ENCODE data around the gene HAND2. TPM values are rescaled to one million over a fixed set of nuclear protein-coding genes. Genes with fewer than 3 reads are reported as not detected.

Gene HAND2
- total and polyA plus RNA-seq, 2 of the 13 experiments (the other 11 are each of a cell fraction or from before 2014, with no cell fraction given), result not detected

DNA sequence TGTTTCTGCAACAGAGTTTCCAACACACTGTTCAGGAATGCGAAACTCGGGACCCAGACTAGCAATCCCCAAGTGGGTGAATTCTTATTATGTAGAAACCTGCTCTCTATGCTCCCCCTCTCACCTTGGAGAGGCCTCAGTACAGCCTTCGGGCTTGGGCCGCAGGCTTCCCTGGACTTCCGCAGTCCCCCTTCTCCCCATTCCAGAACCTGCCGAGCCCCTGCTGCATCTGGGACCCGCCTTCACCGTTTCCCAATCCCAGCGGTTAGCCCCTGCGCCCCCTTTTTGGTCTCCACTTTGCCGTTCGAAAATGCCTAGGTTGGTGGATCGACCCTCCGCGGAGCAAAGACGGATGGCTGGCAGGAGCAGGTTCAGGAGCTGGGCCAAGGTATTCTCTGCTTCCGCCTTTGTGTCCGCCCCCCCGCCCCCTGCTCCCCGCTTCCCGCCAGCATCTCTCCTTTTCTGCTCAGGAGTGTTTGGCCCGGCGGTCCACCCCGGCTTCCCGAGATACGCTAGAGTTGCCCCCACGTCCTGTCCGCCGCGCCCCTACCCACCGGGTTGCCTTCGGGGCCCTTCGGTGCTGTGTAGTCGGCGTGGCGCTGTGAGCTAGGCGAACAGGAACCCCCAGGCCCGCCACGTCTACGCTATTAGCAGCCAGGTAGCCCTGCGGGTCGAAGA, 11.5 kb downstream of the HAND2 start:
- BruUV-seq (replicated peaks), result no TSS peak
- H3K9ac ChIP-seq (ENCODE audit: insufficient read depth, low read depth, low read length), result no peak overlapping the region
- H3K36me3 ChIP-seq (replicated peaks in 1 of 2; ENCODE audit: control insufficient read depth in 1 of 2, insufficient read depth in 2 of 2, low read length in 2 of 2), result no peaks in the 10 kb centered on the region
- ATAC-seq (no peak), FAIRE-seq (no peak), DNase-seq (ENCODE audit: low spot score) (no peak)
- H3K9me3 ChIP-seq (ENCODE audit: low read length), result no peaks in the 10 kb centered on the region
- CTCF ChIA-PET (ENCODE audit: low intra/inter-chr PET ratio, low total read pairs), result no interaction called here
- H2AFZ ChIP-seq (ENCODE audit: low read length), result no peak overlapping the region
- no peaks in the 10 kb centered on the region for H3K79me2 ChIP-seq (ENCODE audit: insufficient read depth, low read length)
- POLR2A ChIA-PET, result no interaction called here
- peaks cover 11 to 78% of the 10 kb centered on the region in 2 experiments for H3K27me3 ChIP-seq (ENCODE audit: control insufficient read depth in 1 of 2, insufficient read depth in 2 of 2, low read length in 2 of 2)
- H3K4me1 ChIP-seq (ENCODE audit: insufficient read depth, low read length), result no peaks in the 10 kb centered on the region
- no peaks in the 10 kb centered on the region for H4K20me1 ChIP-seq (ENCODE audit: insufficient read depth, low read length)
- H3K4me2 ChIP-seq (ENCODE audit: low read depth, low read length), result no peak overlapping the region
- in situ Hi-C loops (cut with HindIII; ENCODE audit: extremely low pct_ligation_motif_present, low pct_unique_long_range_greater_than_20kb) (no loop called here), intact Hi-C loops (cut with micrococcal nuclease; ENCODE audit: unreplicated experiment) (no loop called here)
- no peak overlapping the region for H3K4me3 ChIP-seq (replicated peaks in 1 of 3; ENCODE audit: insufficient read depth in 1 of 3, low read depth in 2 of 3, low read length in 3 of 3)
- WGBS (ENCODE audit: low lambda C conversion rate), result 38% methylated on average over 35 of the region's 42 CpGs
- H3K27ac ChIP-seq (ENCODE audit: extremely low read length, insufficient read depth, low read length), result no peak overlapping the region
- TF ChIP-seq, protein P1, sequence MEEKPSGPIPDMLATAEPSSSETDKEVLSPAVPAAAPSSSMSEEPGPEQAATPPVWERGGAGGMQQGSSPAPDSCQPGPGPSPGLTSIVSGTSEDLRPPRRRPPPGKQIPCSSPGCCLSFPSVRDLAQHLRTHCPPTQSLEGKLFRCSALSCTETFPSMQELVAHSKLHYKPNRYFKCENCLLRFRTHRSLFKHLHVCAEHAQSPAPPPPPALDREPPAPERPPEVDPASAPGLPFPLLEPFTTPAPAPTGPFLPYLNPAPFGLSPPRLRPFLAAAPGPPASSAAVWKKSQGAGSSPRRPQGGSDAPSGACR (CRISPR knock-in tag; IDR thresholded peaks at IDR 0.05), result no peak
- no peak for TF ChIP-seq MXI1 (IDR thresholded peaks at IDR 0.05; ENCODE audit: borderline replicate concordance, low read depth, low read length)
- TF ChIP-seq HNRNPL (IDR thresholded peaks at IDR 0.05; ENCODE audit: low read depth, low read length), result no peak
- no peak for TF ChIP-seq ZBTB8A (CRISPR knock-in tag; IDR thresholded peaks at IDR 0.05; ENCODE audit: borderline replicate concordance, low read depth)
- TF ChIP-seq FLYWCH1 (CRISPR knock-in tag; IDR thresholded peaks at IDR 0.05), result no peak
- TF ChIP-seq, protein P2, sequence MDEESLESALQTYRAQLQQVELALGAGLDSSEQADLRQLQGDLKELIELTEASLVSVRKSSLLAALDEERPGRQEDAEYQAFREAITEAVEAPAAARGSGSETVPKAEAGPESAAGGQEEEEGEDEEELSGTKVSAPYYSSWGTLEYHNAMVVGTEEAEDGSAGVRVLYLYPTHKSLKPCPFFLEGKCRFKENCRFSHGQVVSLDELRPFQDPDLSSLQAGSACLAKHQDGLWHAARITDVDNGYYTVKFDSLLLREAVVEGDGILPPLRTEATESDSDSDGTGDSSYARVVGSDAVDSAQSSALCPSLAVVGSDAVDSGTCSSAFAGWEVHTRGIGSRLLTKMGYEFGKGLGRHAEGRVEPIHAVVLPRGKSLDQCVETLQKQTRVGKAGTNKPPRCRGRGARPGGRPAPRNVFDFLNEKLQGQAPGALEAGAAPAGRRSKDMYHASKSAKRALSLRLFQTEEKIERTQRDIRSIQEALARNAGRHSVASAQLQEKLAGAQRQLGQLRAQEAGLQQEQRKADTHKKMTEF (CRISPR knock-in tag; IDR thresholded peaks at IDR 0.05), result no peak
- no peak for TF ChIP-seq ATAD3A (CRISPR knock-in tag; IDR thresholded peaks at IDR 0.05)
- no peak for TF ChIP-seq ZNF383 (CRISPR knock-in tag; IDR thresholded peaks at IDR 0.05; ENCODE audit: borderline replicate concordance)
- no peak for TF ChIP-seq NR2F1 (CRISPR knock-in tag; IDR thresholded peaks at IDR 0.05)
- TF ChIP-seq, protein P3, sequence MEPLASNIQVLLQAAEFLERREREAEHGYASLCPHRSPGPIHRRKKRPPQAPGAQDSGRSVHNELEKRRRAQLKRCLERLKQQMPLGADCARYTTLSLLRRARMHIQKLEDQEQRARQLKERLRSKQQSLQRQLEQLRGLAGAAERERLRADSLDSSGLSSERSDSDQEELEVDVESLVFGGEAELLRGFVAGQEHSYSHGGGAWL (CRISPR knock-in tag; IDR thresholded peaks at IDR 0.05), result no peak
- TF ChIP-seq ZNF441 (CRISPR knock-in tag; IDR thresholded peaks at IDR 0.05; ENCODE audit: borderline replicate concordance), result no peak
- no peak for TF ChIP-seq KLF9 (CRISPR knock-in tag; IDR thresholded peaks at IDR 0.05; ENCODE audit: low read depth)
- no peak for TF ChIP-seq ZNF75D (CRISPR knock-in tag; IDR thresholded peaks at IDR 0.05; ENCODE audit: borderline replicate concordance)
- no peak for TF ChIP-seq CBX2 (IDR thresholded peaks at IDR 0.05; ENCODE audit: low read depth, low read length)
- no peak for TF ChIP-seq CBX2 (CRISPR knock-in tag; IDR thresholded peaks at IDR 0.05; ENCODE audit: low read depth)
- TF ChIP-seq HOXA9 (CRISPR knock-in tag; IDR thresholded peaks at IDR 0.05; ENCODE audit: borderline replicate concordance), result no peak
- no peak for TF ChIP-seq ZFYVE20 (CRISPR knock-in tag; IDR thresholded peaks at IDR 0.05; ENCODE audit: borderline replicate concordance, low read depth)
- no peak for TF ChIP-seq SRY (CRISPR knock-in tag; IDR thresholded peaks at IDR 0.05)
- no peak for TF ChIP-seq NRL (CRISPR knock-in tag; IDR thresholded peaks at IDR 0.05; ENCODE audit: borderline replicate concordance)
- no peak for TF ChIP-seq ESRRA (CRISPR knock-in tag; IDR thresholded peaks at IDR 0.05; ENCODE audit: low read depth)
- no peak for TF ChIP-seq ZEB1 (IDR thresholded peaks at IDR 0.05; ENCODE audit: insufficient replicate concordance, low read depth)
